SK-N-SH (cell line): ENCODE data around the gene PRC1.

Source experiments
- CTCF ChIP-seq: fragments of 200-600 bp; sonication (generic); IDR thresholded peaks from 2 replicates; pipeline ENCODE4 v1.6.1; 2017; ENCODE audit warnings: antibody characterized with exemption, mild to moderate bottlenecking, moderate library complexity
- EP300 ChIP-seq, 2 experiments: IDR thresholded peaks; 2 replicates each; pipeline versions ENCODE4 v1.4.0 to v1.6.1; 2012; ENCODE audit warnings: borderline replicate concordance in 1 of 2, low read depth in 1 of 2, low read length in 1 of 2
- GABPA ChIP-seq: IDR thresholded peaks from 2 replicates; pipeline ENCODE4 v1.4.0; 2012; ENCODE audit warnings: low read depth, mild to moderate bottlenecking
- RAD21 ChIP-seq: IDR thresholded peaks from 2 replicates; pipeline ENCODE4 v1.6.1; 2012; ENCODE audit warnings: mild to moderate bottlenecking, low read length
- RCOR1 ChIP-seq: fragments of 150-350 bp; IDR thresholded peaks from 2 replicates; pipeline ENCODE4 v1.6.1; 2017; ENCODE audit warnings: antibody characterized with exemption, low read length

DNA sequence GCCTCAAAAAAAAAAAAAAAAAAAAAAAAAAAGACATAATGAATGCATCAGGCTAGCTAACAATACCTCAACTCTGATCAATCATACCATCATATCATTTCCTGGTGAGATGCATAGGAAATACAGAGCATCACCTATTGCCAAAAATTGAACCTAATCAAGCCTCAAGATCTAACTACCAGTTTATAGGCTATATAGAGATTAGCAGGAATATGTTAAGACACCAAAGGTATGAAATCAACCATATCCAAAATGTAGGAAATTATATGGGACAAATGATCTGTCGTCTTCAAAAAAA, 28.4 kb upstream of the PRC1 start:
- TF ChIP-seq RAD21 (no peak), GABPA (no peak), CTCF (no peak), EP300 (IDR thresholded peaks at IDR 0.05; ENCODE audit: borderline replicate concordance in 1 of 2, low read depth in 1 of 2, low read length in 1 of 2) (no peak), RCOR1 (0 out of 2 replicates have a peak, but pooled peaks have one; percentile 1)
